SK-N-SH (cell line): ENCODE results near the gene LRP1-AS. TPM values are rescaled to one million over a fixed set of nuclear protein-coding genes. Genes with fewer than 3 reads are reported as not detected.

Experiments used
- CTCF ChIA-PET: fragments of 300-600, 350-600 bp; formaldehyde crosslinking; extraction: SDS; loops from one replicate; lab custom pipeline; 2021; lab: Yijun Ruan, JAX
- POLR2A ChIA-PET: fragments of 350-600 bp; sonication (Branson Sonifier 250); formaldehyde crosslinking; extraction: SDS; loops from one replicate; lab custom pipeline; 2020; ENCODE audit warnings: antibody characterized with exemption, inconsistent platforms; lab: Yijun Ruan, JAX
- DNase-seq: peaks from one replicate; pipeline ENCODE4 v3.0.0; 2012
- H2AFZ ChIP-seq: fragments of 200-600 bp; sonication (generic); 2 replicates; pipeline ENCODE4 v1.8.1; 2016; ENCODE audit warnings: antibody characterized with exemption, mild to moderate bottlenecking, low read depth
- H3F3A ChIP-seq: fragments of 200-600 bp; sonication (generic); replicated peaks from 2 replicates; pipeline ENCODE3; 2016; ENCODE audit warnings: antibody characterized with exemption, mild to moderate bottlenecking; ENCODE audit not compliant: insufficient read depth
- H3K27ac ChIP-seq, 2 experiments: fragments of 200-500 bp in 1 of 2; fragments of 200-600 bp in 1 of 2; sonication (Bioruptor generic) in 1 of 2; sonication (generic), shearing (Covaris generic) in 1 of 2; 2 replicates each; pipeline versions ENCODE4 v1.5.1 to v1.6.1; 2014 to 2016; ENCODE audit warnings: low read depth in 2 of 2, inconsistent platforms in 1 of 2, low read length in 1 of 2, mild to moderate bottlenecking in 1 of 2, mixed read lengths in 1 of 2
- H3K27me3 ChIP-seq: fragments of 200-600 bp; sonication (generic), shearing (Covaris generic); 2 replicates; pipeline ENCODE4 v1.6.1; 2016; ENCODE audit warnings: mixed run types; ENCODE audit not compliant: insufficient read depth
- H3K36me3 ChIP-seq, 2 experiments: fragments of 200-500 bp in 1 of 2; fragments of 200-600 bp in 1 of 2; sonication (Bioruptor generic) in 1 of 2; sonication (generic) in 1 of 2; replicated peaks in 1 of 2; 2 replicates each; pipeline versions ENCODE3 to v1.5.1; 2014 to 2016; ENCODE audit warnings: low read length in 1 of 2, mild to moderate bottlenecking in 1 of 2; ENCODE audit not compliant: insufficient read depth in 2 of 2, control insufficient read depth in 1 of 2
- H3K4me1 ChIP-seq, 2 experiments: fragments of 200-500 bp in 1 of 2; fragments of 200-600 bp in 1 of 2; sonication (Bioruptor generic) in 1 of 2; sonication (generic), shearing (Covaris generic) in 1 of 2; 2 replicates each; pipeline versions ENCODE4 v1.5.1 to v1.6.1; 2014 to 2016; ENCODE audit warnings: low read depth in 1 of 2, low read length in 1 of 2, mixed run types in 1 of 2; ENCODE audit not compliant: insufficient read depth in 2 of 2, control insufficient read depth in 1 of 2
- H3K4me2 ChIP-seq: fragments of 200-600 bp; sonication (generic), shearing (Covaris generic); 2 replicates; pipeline ENCODE4 v1.6.1; 2017; ENCODE audit warnings: mixed run types
- H3K4me3 ChIP-seq, 2 experiments: fragments of 200-500 bp in 1 of 2; fragments of 200-600 bp in 1 of 2; sonication (Bioruptor generic) in 1 of 2; sonication (generic), shearing (Covaris generic) in 1 of 2; 2 replicates each; pipeline versions ENCODE4 v1.5.1 to v1.8.1; 2014 to 2016; ENCODE audit warnings: low read depth in 2 of 2, inconsistent platforms in 1 of 2, low read length in 1 of 2, mild to moderate bottlenecking in 1 of 2, mixed read lengths in 1 of 2, moderate library complexity in 1 of 2
- H3K79me2 ChIP-seq: fragments of 200-600 bp; sonication (generic); 2 replicates; pipeline ENCODE4 v1.8.1; 2017; ENCODE audit warnings: mild to moderate bottlenecking; ENCODE audit not compliant: insufficient read depth
- H3K9ac ChIP-seq: fragments of 200-600 bp; sonication (generic); 2 replicates; pipeline ENCODE4 v1.6.1; 2017; ENCODE audit warnings: mixed run types
- H3K9me2 ChIP-seq: fragments of 200-600 bp; sonication (generic); 2 replicates; pipeline ENCODE4 v1.6.1; 2017; ENCODE audit warnings: mixed run types
- H3K9me3 ChIP-seq: fragments of 200-600 bp; sonication (generic); 2 replicates; pipeline ENCODE4 v1.6.1; 2017; ENCODE audit warnings: mixed run types, mild to moderate bottlenecking, moderate library complexity
- H4K20me1 ChIP-seq: fragments of 200-600 bp; sonication (generic); 2 replicates; pipeline ENCODE4 v1.6.1; 2017; ENCODE audit warnings: mild to moderate bottlenecking, mixed run types; ENCODE audit not compliant: insufficient read depth
- CHD2 ChIP-seq: fragments of 150-350 bp; IDR thresholded peaks from 2 replicates; pipeline ENCODE4 v1.6.1; 2018; ENCODE audit warnings: low read length; ENCODE audit not compliant: partially characterized antibody
- CTCF ChIP-seq: fragments of 200-600 bp; sonication (generic); IDR thresholded peaks from 2 replicates; pipeline ENCODE4 v1.6.1; 2017; ENCODE audit warnings: antibody characterized with exemption, mild to moderate bottlenecking, moderate library complexity
- ELF1 ChIP-seq: IDR thresholded peaks from 2 replicates; pipeline ENCODE4 v1.4.0; 2012
- EP300 ChIP-seq, 2 experiments: IDR thresholded peaks; 2 replicates each; pipeline versions ENCODE4 v1.4.0 to v1.6.1; 2012; ENCODE audit warnings: borderline replicate concordance in 1 of 2, low read depth in 1 of 2, low read length in 1 of 2
- EZH2phosphoT487 ChIP-seq: fragments of 200-600 bp; sonication (generic); IDR thresholded peaks from 2 replicates; pipeline ENCODE4 v1.6.1; 2017; ENCODE audit warnings: low read depth, mixed run types, mild to moderate bottlenecking, antibody characterized with exemption, moderate library complexity, borderline replicate concordance
- FOSL2 ChIP-seq: IDR thresholded peaks from 2 replicates; pipeline ENCODE4 v1.4.0; 2012; ENCODE audit warnings: low read depth, mild to moderate bottlenecking, moderate library complexity, borderline replicate concordance
- FOXJ3 ChIP-seq: sonication (generic); formaldehyde crosslinking; IDR thresholded peaks from 2 replicates; pipeline ENCODE4 v1.5.1; 2020; ENCODE audit warnings: mild to moderate bottlenecking, missing genetic modification reagents
- GABPA ChIP-seq: IDR thresholded peaks from 2 replicates; pipeline ENCODE4 v1.4.0; 2012; ENCODE audit warnings: low read depth, mild to moderate bottlenecking
- GATA2 ChIP-seq: sonication (generic); formaldehyde crosslinking; IDR thresholded peaks from 2 replicates; pipeline ENCODE4 v1.5.0; 2020; ENCODE audit warnings: mild to moderate bottlenecking, missing genetic modification reagents
- MAX ChIP-seq: IDR thresholded peaks from 2 replicates; pipeline ENCODE4 v1.4.0; 2012; ENCODE audit warnings: low read depth
- MEF2A ChIP-seq: IDR thresholded peaks from 2 replicates; pipeline ENCODE4 v1.4.0; 2012; ENCODE audit warnings: low read depth, borderline replicate concordance
- NFIC ChIP-seq: IDR thresholded peaks from 2 replicates; pipeline ENCODE4 v1.4.0; 2012; ENCODE audit warnings: borderline replicate concordance
- NRF1 ChIP-seq: IDR thresholded peaks from 2 replicates; pipeline ENCODE4 v1.6.1; 2012; ENCODE audit warnings: low read depth, mild to moderate bottlenecking, low read length
- RAD21 ChIP-seq: IDR thresholded peaks from 2 replicates; pipeline ENCODE4 v1.6.1; 2012; ENCODE audit warnings: mild to moderate bottlenecking, low read length
- RFX5 ChIP-seq: IDR thresholded peaks from 2 replicates; pipeline ENCODE4 v1.6.1; 2012; ENCODE audit warnings: mild to moderate bottlenecking, improper control_type of control experiment, low read length
- SMC3 ChIP-seq: IDR thresholded peaks from 2 replicates; pipeline ENCODE4 v1.6.1; 2012; ENCODE audit warnings: low read depth, low read length, improper control_type of control experiment
- TCF12 ChIP-seq: IDR thresholded peaks from 2 replicates; pipeline ENCODE4 v1.4.0; 2012
- TEAD4 ChIP-seq: IDR thresholded peaks from 2 replicates; pipeline ENCODE4 v1.4.0; 2012; ENCODE audit warnings: mild to moderate bottlenecking, borderline replicate concordance; ENCODE audit not compliant: insufficient read depth
- USF1 ChIP-seq: IDR thresholded peaks from 2 replicates; pipeline ENCODE4 v1.4.0; 2012; ENCODE audit warnings: low read depth, borderline replicate concordance
- USF2 ChIP-seq: fragments of 150-350 bp; IDR thresholded peaks from 2 replicates; pipeline ENCODE4 v1.6.1; 2017; ENCODE audit warnings: antibody characterized with exemption, low read length, low read depth, borderline replicate concordance
- YY1 ChIP-seq: IDR thresholded peaks from 2 replicates; pipeline ENCODE4 v1.4.0; 2012; ENCODE audit warnings: low read depth, mild to moderate bottlenecking
- WGBS: methylation state at CpG from one replicate; pipeline ENCODE4 v1.1.6; 2017; ENCODE audit warnings: low lambda C conversion rate; 5-methylcytosine and 5-hydroxymethylcytosine counted together
- polyA plus RNA-seq, 3 experiments: library from polyadenylated mRNA; depleted of rRNA; stranded (reverse); fragments of >200 nt; gene quantifications; 2 replicates each; pipeline ENCODE4 v1.2.3, GENCODE V29; 2012

Gene LRP1-AS
- polyA plus RNA-seq, 1 of the 3 experiments (the other 2 are of a cell fraction) = not detected

GRCh38 chr12:57099766-57100165, 47.7 kb downstream of the LRP1-AS start:
- TF ChIP-seq EP300 (IDR thresholded peaks at IDR 0.05; ENCODE audit: borderline replicate concordance in 1 of 2, low read depth in 1 of 2, low read length in 1 of 2) = no peak
- no peak for TF ChIP-seq FOXJ3 (CRISPR knock-in tag)
- WGBS = 91% methylated on average over 11 of the region's 12 CpGs
- Histone ChIP-seq H3K27me3 (no peaks in the 10 kb centered on the region), H2AFZ (no peak overlapping the region), H3K4me1 (peaks cover 0 to 14% of the 10 kb centered on the region in 2 experiments; a peak in 1 of 4 replicates), H4K20me1 (no peaks in the 10 kb centered on the region), H3K9me2 (no peaks in the 10 kb centered on the region), H3K9me3 (no peaks in the 10 kb centered on the region), H3K36me3 (peaks cover 4 to 12% of the 10 kb centered on the region in 2 experiments), H3K4me2 (no peak overlapping the region), H3K27ac (no peak overlapping the region), H3K9ac (no peak overlapping the region), H3K79me2 (no peaks in the 10 kb centered on the region), H3K4me3 (no peak overlapping the region), H3F3A (no peaks in the 10 kb centered on the region)
- peak; percentile 4 for DNase-seq
- ChIA-PET POLR2A (interaction anchor here (2.1 kb wide), 1 partner anchor 12 kb away, joined by 6 read pairs; the partner anchor contains the start of gene STAT6), CTCF (interaction anchor here (0.7 to 23.2 kb wide), 9 partner anchors 10 to 387 kb away, joined by 3 to 339 read pairs (median 3); partner anchors contain the start of genes NEMP1 and STAT6)

GRCh38 chr12:57099047-57099714, 48.2 kb downstream of the LRP1-AS start:
- Histone ChIP-seq H3K4me1 (peaks cover 0 to 14% of the 10 kb centered on the region in 2 experiments; a peak in 1 of 4 replicates), H3K4me3 (no peak overlapping the region), H3K9me2 (no peaks in the 10 kb centered on the region), H3K27ac (no peak overlapping the region), H3K9ac (no peak overlapping the region), H3K9me3 (no peaks in the 10 kb centered on the region), H3K36me3 (peaks cover 8 to 18% of the 10 kb centered on the region in 2 experiments), H3K4me2 (no peak overlapping the region), H3K27me3 (no peaks in the 10 kb centered on the region), H4K20me1 (0 out of 2 replicates have a peak, but pooled peaks cover 4% of the 10 kb centered on the region), H3K79me2 (no peaks in the 10 kb centered on the region), H2AFZ (no peak overlapping the region), H3F3A (no peaks in the 10 kb centered on the region)
- ChIA-PET POLR2A (interaction anchor here (1.1 to 2.1 kb wide), 2 partner anchors 13 to 20 kb away, joined by 4 to 6 read pairs; partner anchors contain the start of genes NEMP1 and STAT6), CTCF (interaction anchor here (0.7 to 23.2 kb wide), 9 partner anchors 9 to 386 kb away, joined by 3 to 339 read pairs (median 4); partner anchors contain the start of genes NEMP1 and STAT6)
- TF ChIP-seq TCF12 = no peak
- no peak for TF ChIP-seq RAD21
- TF ChIP-seq NRF1 = no peak
- TF ChIP-seq ELF1 = no peak
- TF ChIP-seq EZH2phosphoT487 = no peak
- no peak for TF ChIP-seq MEF2A
- TF ChIP-seq EP300 (IDR thresholded peaks at IDR 0.05; ENCODE audit: borderline replicate concordance in 1 of 2, low read depth in 1 of 2, low read length in 1 of 2) = no peak
- no peak for TF ChIP-seq GATA2 (CRISPR knock-in tag)
- TF ChIP-seq USF2 = no peak
- no peak for TF ChIP-seq RFX5
- no peak for TF ChIP-seq TEAD4
- no peak for TF ChIP-seq SMC3
- no peak for TF ChIP-seq CTCF
- no peak for TF ChIP-seq USF1
- no peak for TF ChIP-seq YY1
- TF ChIP-seq CHD2 = no peak
- no peak for TF ChIP-seq MAX
- TF ChIP-seq NFIC = no peak
- TF ChIP-seq FOSL2 = no peak
- no peak for TF ChIP-seq GABPA
- peak; percentile 4 for DNase-seq
- WGBS = 83% methylated on average over 8 of the region's 11 CpGs
